Panc1 (cell line): Measurements from ENCODE around the gene CD274.

Experiments used
- CTCF ChIP-seq: fragments of 450-650 bp; IDR thresholded peaks from 2 replicates; pipeline ENCODE4 v1.5.1; 2017; ENCODE audit warnings: mild to moderate bottlenecking
- REST ChIP-seq, 2 experiments: IDR thresholded peaks; 2 replicates each; pipeline ENCODE4 v1.6.1; 2011 to 2012; ENCODE audit warnings: low read depth in 2 of 2, control low read depth in 1 of 2, low read length in 1 of 2, mild to moderate bottlenecking in 1 of 2, moderate library complexity in 1 of 2; ENCODE audit not compliant: insufficient read depth in 1 of 2
- TCF7L2 ChIP-seq: IDR thresholded peaks from 2 replicates; pipeline ENCODE4 v1.6.1; 2011; ENCODE audit warnings: mild to moderate bottlenecking, low read depth, low read length, inconsistent platforms

GRCh38 chr9:5518937-5519319 is 68.6 kb downstream of the CD274 start:
- TF ChIP-seq REST (IDR thresholded peaks at IDR 0.05; ENCODE audit: insufficient read depth in 1 of 2, low read depth in 2 of 2, low read length in 1 of 2) (no peak), CTCF (no peak), TCF7L2 (no peak)
